Fibroblast of skin of right biceps (primary cell): ENCODE results near the gene DNPEP.

ENCODE experiments used
- DNase-seq: peaks from one replicate; pipeline ENCODE4 v3.0.0-alpha.2; 2013

DNPEP gene

DNA sequence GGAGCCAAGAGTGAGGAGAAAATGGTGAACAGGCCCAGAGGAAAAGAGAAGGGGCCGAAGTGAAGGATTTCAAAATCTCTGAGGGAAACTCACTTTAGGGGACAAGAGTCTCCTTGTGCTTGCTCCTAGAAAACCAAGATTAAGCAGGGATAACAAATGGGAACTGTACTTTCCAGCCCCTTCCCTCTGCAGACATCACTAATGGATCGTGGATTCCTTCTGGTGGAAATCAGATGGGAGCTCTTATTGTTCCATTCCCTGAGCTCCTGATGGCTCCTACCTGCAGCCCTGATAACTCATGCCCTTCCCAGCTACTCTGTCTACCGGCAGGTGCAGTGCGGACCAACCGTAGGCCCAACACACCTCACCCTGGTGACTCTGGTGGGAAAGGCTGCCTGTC is 34.6 kb downstream of the DNPEP start:
- no peak for DNase-seq

DNA sequence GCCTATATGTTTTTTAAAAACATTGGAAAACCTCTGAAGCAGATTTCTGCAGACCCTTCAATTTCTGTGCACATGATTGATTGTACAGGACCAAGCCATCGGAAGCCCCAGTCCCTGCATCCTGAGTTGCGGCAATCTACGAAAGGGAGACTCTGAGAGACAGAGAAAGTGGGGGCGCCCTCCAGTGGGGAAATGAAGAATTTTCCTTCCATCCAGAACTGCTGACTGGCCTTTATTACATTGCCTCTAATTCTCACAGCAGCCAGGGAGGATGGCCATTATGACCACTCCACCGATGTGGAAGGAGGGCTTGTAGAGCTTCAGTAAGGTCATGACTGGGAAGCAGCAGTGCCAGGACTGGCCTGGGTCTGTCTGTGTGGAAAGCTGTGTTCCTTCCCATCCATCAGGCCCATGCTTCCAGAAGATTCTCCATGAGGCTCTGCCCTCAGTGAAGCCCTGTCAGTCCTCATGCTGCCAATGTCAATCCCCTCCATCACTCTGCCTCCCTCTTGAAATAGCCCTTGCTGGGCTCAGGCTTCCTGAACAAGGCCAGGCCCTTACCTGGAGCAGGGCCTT is 35.2 kb downstream of the DNPEP start:
- DNase-seq, result peak; percentile 79

DNA sequence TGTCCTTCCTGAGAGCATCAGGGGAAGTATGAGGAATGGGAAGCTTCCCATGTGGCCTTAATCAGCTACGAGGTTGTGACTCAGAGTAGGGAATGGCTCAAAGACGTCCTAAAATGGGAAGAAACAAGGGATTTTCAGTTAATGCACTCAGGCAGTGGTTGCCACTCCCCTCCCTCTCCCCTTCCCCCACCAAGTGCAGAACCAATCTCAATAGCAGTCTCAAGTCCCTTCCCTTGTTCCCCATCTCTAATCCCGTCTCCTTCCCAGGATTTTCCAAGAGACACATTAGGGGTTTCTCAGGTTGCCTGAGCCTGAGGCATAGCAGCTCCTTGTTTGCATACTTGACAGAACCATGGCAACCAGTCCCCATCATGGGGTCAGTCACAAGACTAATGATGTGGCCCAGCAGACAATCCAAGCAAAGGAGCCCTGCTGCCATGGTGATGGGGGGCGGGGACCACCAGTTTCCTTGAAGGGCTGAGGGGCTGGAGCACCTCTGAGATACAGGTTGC is 36.9 kb downstream of the DNPEP start:
- DNase-seq, result peak; percentile 96

DNA sequence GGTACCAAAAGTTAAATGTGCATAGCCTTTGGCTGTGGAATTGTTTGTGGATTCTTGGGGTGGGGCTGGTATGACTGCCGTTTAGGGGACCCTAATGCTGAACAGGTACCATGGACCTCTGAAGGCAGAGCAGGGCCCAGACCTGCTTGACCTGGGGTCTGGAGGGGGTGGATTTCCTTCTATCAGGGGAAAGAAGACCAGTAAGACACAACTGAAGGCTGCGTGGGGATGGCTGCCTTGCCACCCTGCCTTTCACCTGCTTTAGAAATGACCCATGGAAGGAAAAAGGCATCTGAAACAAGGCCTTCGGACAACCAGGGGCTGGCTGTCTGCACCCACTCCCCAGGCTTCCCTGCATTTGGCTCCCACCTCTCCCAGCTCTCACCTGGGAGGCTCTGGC is 37.5 kb downstream of the DNPEP start:
- DNase-seq, result no peak

DNA sequence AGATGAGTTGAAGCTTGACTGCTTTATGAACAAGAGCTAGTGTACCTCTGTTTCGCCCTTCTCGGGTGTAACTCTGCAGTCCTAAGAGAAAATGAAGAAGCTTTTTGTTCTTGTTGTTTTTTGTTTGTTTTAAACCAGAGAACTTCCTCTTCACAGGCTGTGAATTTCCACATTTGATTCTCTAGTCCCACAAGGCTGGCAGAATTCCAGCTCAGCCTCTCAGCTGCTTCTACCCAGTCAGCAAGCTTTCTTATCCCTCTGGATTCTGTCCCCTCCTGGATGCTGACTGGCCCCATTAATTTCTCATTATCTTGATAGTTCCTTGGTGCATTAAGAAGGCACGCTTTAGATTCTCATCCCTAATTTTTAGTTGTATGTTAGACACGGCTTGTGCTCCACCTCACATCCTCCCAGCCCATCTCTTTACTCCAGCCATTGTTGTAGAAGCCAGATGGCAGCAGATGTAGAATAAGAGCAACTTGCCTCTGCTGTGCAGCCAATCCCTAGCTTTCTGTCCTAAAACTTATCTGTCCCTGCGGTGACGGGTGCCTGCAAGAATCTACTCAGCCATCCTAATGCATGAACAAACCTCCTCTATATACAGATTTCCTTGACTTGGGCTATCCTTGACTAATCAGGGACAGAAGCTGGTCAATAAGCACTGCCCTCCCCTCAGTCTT is 42.8 kb downstream of the DNPEP start:
- no peak for DNase-seq

DNA sequence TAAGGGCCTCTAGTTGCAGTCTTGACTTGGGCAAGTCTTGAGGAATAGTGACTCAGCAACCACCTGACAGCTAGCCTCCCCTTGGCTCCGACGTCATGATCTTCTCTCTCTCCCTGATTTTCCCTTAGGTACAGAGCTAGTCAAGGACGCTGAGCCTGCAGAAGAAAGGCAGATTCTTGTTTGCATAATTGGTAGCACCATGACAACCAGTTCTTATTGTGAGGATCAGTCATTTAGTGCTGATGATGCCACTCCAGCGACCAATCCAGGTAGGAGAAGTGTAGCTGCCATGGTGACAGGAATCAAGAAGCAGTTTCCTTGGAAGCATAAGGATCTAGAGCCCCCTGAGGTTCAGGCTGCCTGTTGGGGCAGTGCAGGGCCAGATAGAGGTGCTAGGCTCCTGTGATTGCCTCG is 52.3 kb downstream of the DNPEP start:
- DNase-seq, result no peak

DNA sequence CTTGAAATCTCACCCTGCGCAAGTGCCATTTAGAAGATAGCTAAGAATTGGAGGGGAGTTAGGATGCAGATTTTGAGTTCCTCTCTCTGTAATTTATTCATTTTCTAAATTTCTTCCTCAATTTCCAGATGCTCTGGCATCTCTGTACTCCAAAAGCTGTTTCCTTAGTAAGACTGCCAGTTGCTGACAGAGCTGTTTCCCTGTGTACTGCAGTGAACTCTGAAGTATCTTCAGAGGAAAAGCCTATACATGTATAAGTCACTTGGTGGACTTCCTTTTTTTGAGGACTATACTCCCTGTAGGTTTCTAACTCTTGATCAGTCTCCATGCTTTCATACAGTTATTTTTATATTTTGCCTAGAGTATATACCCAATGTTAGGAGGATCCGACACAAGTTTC is 53.6 kb downstream of the DNPEP start:
- no peak for DNase-seq

DNA sequence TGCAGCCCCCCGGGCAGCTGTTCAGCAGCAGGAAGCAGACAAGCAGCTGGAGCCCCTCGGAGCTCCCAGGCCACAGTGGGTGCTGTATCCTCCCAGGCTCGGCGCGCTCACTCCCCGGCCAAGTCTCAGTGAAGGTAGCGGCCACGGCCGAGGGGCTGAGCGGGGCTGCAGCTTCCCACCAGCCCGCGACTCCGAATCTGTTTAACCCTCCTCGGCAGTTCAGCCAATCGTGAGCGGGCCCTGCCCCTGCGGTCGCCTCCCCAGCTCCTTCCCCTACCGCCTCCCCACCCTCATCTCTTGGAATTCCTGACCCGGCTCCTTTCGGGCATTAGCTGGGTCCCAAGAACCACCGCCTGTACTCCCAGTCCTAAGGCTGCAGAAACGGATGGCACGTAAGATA is 55.2 kb downstream of the DNPEP start, which contains the start of gene RESP18:
Gene RESP18 (minus strand): TSS at position 203 of the 400 bp plus-strand sequence.
- DNase-seq, result no peak

DNA sequence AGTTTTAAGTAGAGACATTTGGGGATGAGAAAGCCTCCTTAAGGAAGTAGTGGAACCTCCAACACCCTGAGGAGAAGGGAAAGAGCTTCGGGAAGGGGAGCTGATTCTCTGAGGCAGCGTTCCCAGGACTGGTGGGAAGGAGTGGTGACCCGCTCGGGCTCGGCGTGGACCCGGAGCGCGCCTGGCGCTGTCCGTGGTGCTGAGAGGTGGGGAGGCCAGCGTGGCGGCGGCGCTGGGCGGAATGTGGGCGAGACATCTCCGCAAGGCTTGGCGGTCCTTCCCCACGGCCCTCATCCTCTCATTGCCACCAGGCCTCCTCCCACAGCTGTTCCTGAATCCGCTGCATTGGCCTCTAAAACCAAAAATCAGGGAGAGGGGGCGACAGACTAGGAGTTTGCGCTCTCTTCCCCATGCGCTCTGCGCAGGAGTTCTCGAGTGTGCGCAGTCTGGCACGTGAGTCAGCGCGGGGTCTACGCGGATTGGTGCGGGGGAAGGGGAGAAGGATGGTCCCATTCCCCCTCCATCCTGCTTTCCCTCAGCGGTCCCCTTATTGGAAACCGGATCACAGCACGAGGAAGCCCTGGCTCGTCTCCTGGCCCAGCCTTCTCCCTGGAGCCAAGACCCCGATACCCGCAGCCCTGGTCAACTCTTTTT is 56.0 kb downstream of the DNPEP start:
- DNase-seq, result peak; percentile 34

DNA sequence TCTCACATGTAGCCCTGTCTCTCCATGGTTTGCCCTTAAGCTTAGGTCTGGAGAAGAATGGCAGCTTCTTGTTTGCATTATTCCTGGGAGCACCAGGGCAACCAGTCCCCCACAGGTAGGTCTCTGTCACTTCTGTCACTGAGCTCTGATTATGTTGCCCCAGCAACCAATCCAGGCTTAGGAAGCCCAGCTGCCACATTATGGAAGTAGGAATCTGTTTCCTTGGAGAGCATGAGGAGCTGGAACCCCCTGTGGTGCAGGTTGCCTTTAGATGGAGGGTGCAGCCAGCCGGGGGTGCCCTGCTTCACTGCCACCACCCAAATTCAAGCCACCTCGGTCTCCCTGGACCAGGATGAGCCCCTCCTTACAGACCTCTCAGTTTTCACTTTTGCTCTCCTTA is 60.0 kb downstream of the DNPEP start:
- no peak for DNase-seq

DNA sequence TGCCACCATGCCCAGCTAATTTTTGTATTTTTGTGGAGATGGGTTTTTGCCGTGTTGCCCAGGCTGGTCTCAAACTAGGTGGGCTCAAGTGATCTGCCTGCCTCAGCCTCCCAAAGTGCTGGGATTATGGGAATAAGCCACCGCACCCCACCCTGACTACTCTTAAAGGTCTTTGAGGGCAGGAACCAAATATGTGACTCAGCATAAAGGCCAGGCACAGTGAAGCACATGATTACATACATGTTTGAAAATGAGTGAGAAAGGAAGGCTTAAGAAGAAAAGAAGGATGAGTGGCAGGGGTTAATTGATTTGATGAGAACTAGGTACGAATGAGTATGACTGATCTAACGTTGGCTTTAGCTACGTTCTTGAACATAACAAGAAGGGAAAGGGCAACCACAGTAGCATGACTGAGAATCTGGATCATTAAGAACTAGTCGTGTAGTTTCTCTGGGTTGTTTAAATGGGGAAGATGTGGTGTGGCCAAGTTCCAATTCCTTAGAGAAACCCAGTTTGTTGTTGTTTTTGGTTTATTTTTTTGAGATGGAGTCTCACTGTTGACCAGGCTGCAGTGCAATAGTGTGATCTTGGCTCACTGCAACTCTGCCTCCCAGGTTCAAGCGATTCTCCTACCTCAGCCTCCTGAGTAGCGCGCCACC is 61.9 kb downstream of the DNPEP start:
- no peak for DNase-seq

DNA sequence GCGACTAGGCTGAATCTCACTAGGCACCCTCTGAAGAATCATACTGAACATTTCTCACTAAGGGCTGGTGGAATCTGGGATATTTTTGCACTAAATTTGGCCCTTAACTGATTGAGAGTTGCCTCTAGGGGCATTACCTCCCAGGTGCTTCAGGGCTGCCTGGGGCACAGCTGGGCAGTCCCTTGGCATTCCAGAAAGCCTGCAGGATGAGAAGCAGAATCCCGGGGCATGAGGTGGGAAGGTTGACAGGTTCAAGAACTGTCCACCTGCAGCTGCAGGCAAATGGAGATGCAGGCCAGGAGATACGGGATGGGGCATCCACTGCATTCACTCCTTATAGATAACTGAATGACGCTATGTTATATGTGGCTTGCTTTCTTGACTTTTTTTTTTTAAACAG is 62.6 kb downstream of the DNPEP start:
- DNase-seq, result no peak

DNA sequence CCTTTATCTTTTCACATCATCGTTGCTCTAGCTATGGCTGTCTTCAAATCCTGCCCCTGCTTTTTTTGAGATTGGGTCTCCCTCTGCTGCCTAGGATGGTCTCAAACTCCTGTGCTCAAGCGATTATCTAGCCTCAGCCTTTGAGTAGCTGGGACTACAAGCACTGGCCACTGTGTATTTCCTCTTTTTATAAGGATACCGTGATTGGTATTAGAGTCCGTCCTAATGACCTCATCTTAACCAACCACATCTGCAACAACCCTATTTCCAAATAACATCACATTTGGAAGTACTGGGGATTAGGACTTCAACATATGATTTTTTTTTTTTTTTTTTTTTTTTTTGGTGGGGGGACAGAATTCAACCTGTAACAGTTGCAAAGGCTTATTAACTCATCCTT is 64.3 kb downstream of the DNPEP start:
- DNase-seq, result no peak
